HL-60 (cell line): ENCODE results near the gene ALG1L2.
"Not testable (repeated sequence)": the region's sequence is repeated elsewhere in the genome, so short reads cannot be mapped to it uniquely, and the experiment has no call there.

Source experiments
- DNase-seq, 2 experiments: peaks; one replicate each; pipeline ENCODE4 v3.0.0-alpha.2; 2010 to 2020; ENCODE audit warnings: low read depth in 1 of 2, low spot score in 1 of 2
- H3K27ac ChIP-seq: fragments of 250-450 bp; sonication (Bioruptor Pico); replicated peaks from 2 replicates; pipeline ENCODE4 v1.5.1; 2020; ENCODE audit warnings: mild to moderate bottlenecking, moderate library complexity
- H3K27me3 ChIP-seq: fragments of 250-450 bp; sonication (Bioruptor Pico); 2 replicates; pipeline ENCODE4 v1.5.1; 2021; ENCODE audit warnings: mild to moderate bottlenecking, moderate library complexity; ENCODE audit not compliant: insufficient read depth, poor library complexity, severe bottlenecking
- H3K4me3 ChIP-seq: replicated peaks from 2 replicates; pipeline ENCODE4 v1.5.1; 2011; ENCODE audit warnings: mild to moderate bottlenecking, control low read depth, low read length; ENCODE audit not compliant: insufficient read depth
- CTCF ChIP-seq: IDR thresholded peaks from one replicate; pipeline ENCODE4 v1.5.1; 2011; ENCODE audit warnings: low read length, control low read depth, inconsistent platforms; ENCODE audit not compliant: insufficient read depth
- GABPA ChIP-seq: IDR thresholded peaks from 2 replicates; pipeline ENCODE4 v1.6.1; 2012; ENCODE audit warnings: low read depth
- POLR2AphosphoS5 ChIP-seq: IDR thresholded peaks from 2 replicates; pipeline ENCODE4 v1.6.1; 2012; ENCODE audit warnings: low read depth
- REST ChIP-seq: IDR thresholded peaks from 2 replicates; pipeline ENCODE4 v1.6.1; 2012; ENCODE audit warnings: low read depth; ENCODE audit not compliant: insufficient replicate concordance
- SPI1 ChIP-seq: IDR thresholded peaks from 2 replicates; pipeline ENCODE4 v1.6.1; 2012; ENCODE audit warnings: low read depth, mild to moderate bottlenecking, borderline replicate concordance

Gene ALG1L2

GRCh38 chr3:130107333-130107995 lies 25.8 kb downstream of the ALG1L2 start:
- not testable (repeated sequence) for H3K4me3 ChIP-seq, H3K27me3 ChIP-seq, H3K27ac ChIP-seq
- peak in 1 of 2 experiments; percentile 69 for DNase-seq

- not testable (repeated sequence) for H3K27ac ChIP-seq, H3K27me3 ChIP-seq, DNase-seq, H3K4me3 ChIP-seq
These were observed 27.4 kb downstream of the ALG1L2 start for GRCh38 chr3:130108836-130109585.

GRCh38 chr3:130110386-130111169 lies 28.9 kb downstream of the ALG1L2 start:
- Histone ChIP-seq H3K4me3 (peak overlapping the region; percentile 89), H3K27ac (peak overlapping the region; percentile 76)
- DNase-seq, result peak; percentile 18 to 34
- not testable (repeated sequence) for H3K27me3 ChIP-seq

- no peaks in the 10 kb centered on the region for H3K27me3 ChIP-seq
- peak; percentile 96 to 99 for DNase-seq
- H3K27ac ChIP-seq, result peak overlapping the region; percentile 76
- TF ChIP-seq CTCF (no peak), POLR2AphosphoS5 (0 out of 2 replicates have a peak, but pooled peaks have one; percentile 42)
- H3K4me3 ChIP-seq, result peak overlapping the region; percentile 89
These were observed 29.7 kb downstream of the ALG1L2 start for GRCh38 chr3:130111185-130111864.

GRCh38 chr3:130111865-130112747 lies 30.5 kb downstream of the ALG1L2 start:
- H3K27me3 ChIP-seq, result not testable (repeated sequence)
- Histone ChIP-seq H3K4me3 (peak overlapping the region; percentile 89), H3K27ac (peak overlapping the region; percentile 71)
- DNase-seq, result peak; percentile 77 to 99

- H3K27ac ChIP-seq, result peak overlapping the region; percentile 60
- H3K4me3 ChIP-seq, result peak overlapping the region; percentile 89
- not testable (repeated sequence) for H3K27me3 ChIP-seq, DNase-seq
These were observed 31.1 kb downstream of the ALG1L2 start for GRCh38 chr3:130112748-130113073.

GRCh38 chr3:130115400-130115799 lies 33.8 kb downstream of the ALG1L2 start:
- not testable (repeated sequence) for H3K4me3 ChIP-seq, DNase-seq, H3K27ac ChIP-seq, H3K27me3 ChIP-seq

GRCh38 chr3:130117933-130118332 lies 36.3 kb downstream of the ALG1L2 start:
- no peak for DNase-seq
- TF ChIP-seq GABPA, result no peak
- no peak for TF ChIP-seq REST
- no peak for TF ChIP-seq CTCF
- no peak for TF ChIP-seq SPI1
- TF ChIP-seq POLR2AphosphoS5, result no peak
- Histone ChIP-seq H3K27ac (no peak overlapping the region), H3K27me3 (no peaks in the 10 kb centered on the region), H3K4me3 (no peak overlapping the region)

GRCh38 chr3:130119824-130120223 lies 38.2 kb downstream of the ALG1L2 start:
- not testable (repeated sequence) for H3K4me3 ChIP-seq, DNase-seq, H3K27me3 ChIP-seq, H3K27ac ChIP-seq
